AG04449 (cell line): ENCODE data around the gene ZEB2.

Experiments
- CTCF ChIA-PET: fragments of 350-600 bp; formaldehyde crosslinking; extraction: SDS; loops from one replicate; lab custom pipeline; 2021; ENCODE audit warnings: antibody characterized with exemption; lab: Yijun Ruan, JAX
- POLR2A ChIA-PET: fragments of 400-600, 350-600 bp; formaldehyde crosslinking; extraction: SDS; loops from one replicate; lab custom pipeline; 2020; ENCODE audit warnings: antibody characterized with exemption, inconsistent platforms; lab: Yijun Ruan, JAX
- DNase-seq: peaks from one replicate; pipeline ENCODE4 v3.0.0-alpha.2; 2010; ENCODE audit warnings: low read depth, low spot score
- H3K4me3 ChIP-seq: 2 replicates; pipeline ENCODE4 v1.5.1; 2011; ENCODE audit warnings: low read depth, mild to moderate bottlenecking, control low read depth, low read length
- CTCF ChIP-seq: IDR thresholded peaks from one replicate; pipeline ENCODE4 v1.5.1; 2011; ENCODE audit warnings: mild to moderate bottlenecking, moderate library complexity, low read length, control low read depth, inconsistent platforms; ENCODE audit not compliant: insufficient read depth; ENCODE audit errors: missing control alignments

Gene ZEB2

DNA sequence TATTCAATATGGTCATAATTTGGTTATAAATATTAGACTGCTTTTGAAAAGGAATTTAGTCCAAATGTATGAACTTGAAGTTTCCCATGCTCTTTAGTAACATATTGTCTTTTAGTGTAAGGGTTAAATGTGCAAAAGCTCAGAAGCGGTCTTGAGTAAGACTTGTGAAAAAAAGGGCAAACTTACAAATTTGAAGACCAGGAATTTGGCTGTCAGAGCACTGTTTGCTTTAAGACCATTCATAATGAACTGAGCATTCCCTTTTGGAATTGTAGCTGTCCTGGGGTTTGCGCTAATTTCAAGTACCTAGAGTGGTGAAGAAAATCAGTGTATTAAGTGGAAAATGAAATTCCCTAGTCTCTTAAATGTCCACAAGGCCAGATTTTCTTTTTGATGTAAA is 6.9 kb upstream of the ZEB2 start:
- no peak for DNase-seq
- ChIA-PET CTCF (no interaction called here), POLR2A (interaction anchor here (0.6 kb wide), 1 partner anchor 341 kb away, joined by 3 read pairs; no protein-coding TSS in a partner anchor)
- TF ChIP-seq CTCF: no peak
- no peak overlapping the region for H3K4me3 ChIP-seq

GRCh38 chr2:144524118-144525009 is 4.4 kb upstream of the ZEB2 start:
- POLR2A ChIA-PET: interaction anchor here (0.6 to 0.7 kb wide), 2 partner anchors 29 to 1246 kb away, joined by 3 to 4 read pairs; no protein-coding TSS in a partner anchor
- CTCF ChIA-PET: interaction anchor here (1.0 kb wide), 1 partner anchor 15 kb away, joined by 3 read pairs; no protein-coding TSS in a partner anchor
- no peak for TF ChIP-seq CTCF
- H3K4me3 ChIP-seq: peak overlapping the region; percentile 63
- no peak for DNase-seq

GRCh38 chr2:144523596-144524117 is 3.7 kb upstream of the ZEB2 start:
- peak overlapping the region; percentile 63 for H3K4me3 ChIP-seq
- no peak for DNase-seq
- TF ChIP-seq CTCF: no peak
- POLR2A ChIA-PET: interaction anchor here (0.6 to 0.7 kb wide), 2 partner anchors 317 to 1247 kb away, joined by 3 read pairs; no protein-coding TSS in a partner anchor
- CTCF ChIA-PET: interaction anchor here (1.0 kb wide), 1 partner anchor 16 kb away, joined by 3 read pairs; no protein-coding TSS in a partner anchor

DNA sequence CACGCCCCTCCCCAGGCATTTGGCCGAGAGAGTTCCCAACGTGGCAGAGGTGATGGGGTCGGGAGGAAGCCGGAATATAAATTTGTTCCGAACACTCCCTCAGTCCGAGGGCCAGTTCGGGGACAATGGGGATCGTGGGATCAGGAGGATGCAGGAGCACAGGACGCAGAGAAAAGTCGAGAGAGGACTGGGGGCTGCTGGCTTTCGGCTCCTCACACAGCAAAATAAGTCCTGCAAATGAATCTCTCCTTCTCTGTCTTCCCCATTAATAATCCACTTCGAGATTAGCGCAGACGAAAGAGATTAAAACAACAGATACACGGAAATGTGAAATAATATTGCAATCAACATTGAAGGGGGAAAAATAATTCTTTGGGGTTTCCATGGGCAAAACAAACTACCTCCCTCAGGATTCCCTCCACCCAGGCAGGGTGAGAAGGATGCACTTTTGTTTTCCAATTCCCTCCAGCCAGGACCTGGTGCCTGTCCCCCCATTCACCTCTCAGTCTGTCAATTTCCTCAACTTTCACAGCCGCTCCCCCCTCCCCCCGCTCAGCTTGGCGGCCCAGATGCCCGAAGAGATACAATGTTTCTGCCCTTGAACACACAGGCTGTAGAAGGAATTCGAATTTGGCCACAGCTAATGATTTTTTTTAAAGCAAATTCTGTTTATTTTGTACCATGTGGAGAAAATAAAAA is 3.1 kb upstream of the ZEB2 start:
- no peak for DNase-seq
- ChIA-PET POLR2A (interaction anchor here (0.6 kb wide), 1 partner anchor 318 kb away, joined by 3 read pairs; no protein-coding TSS in a partner anchor), CTCF (interaction anchor here (1.0 kb wide), 1 partner anchor 16 kb away, joined by 3 read pairs; no protein-coding TSS in a partner anchor)
- TF ChIP-seq CTCF: no peak
- H3K4me3 ChIP-seq: peak overlapping the region; percentile 63

DNA sequence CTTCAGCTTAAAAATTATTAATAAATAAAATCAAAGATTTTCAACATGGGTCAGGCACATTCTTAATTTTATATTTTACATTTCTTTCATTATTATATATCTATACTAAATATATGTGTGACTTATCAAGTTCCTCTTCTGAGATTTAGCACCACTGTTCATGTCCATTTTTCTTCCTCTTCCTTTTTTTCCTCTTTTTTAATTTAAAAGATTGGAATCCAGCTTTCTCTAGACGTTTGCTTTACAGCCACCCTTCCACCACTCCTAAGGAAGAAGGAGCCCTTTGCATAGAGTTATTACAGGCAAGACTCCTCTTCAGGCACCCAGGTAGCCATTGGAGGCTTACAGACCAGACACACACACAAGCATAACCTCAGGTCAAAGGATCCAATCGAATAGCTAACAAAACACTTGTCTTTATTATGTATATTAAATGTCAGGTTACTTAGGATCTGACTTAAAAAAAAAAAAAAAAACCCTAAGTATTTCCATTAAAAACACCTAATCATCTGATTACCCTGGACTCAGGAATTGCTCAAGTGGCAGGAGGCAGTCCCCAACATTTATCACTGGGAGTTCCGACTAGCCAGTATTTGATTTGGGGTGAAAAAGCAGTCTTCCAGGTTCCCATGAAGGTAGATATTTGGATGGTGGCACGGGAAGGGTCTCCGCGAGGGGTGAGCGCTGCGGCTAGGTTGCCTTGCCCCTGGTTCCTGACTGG is 2.4 kb upstream of the ZEB2 start:
- ChIA-PET CTCF (interaction anchor here (0.7 to 1.7 kb wide), 3 partner anchors 12 to 368 kb away, joined by 3 to 4 read pairs (median 3); no protein-coding TSS in a partner anchor), POLR2A (no interaction called here)
- DNase-seq: no peak
- H3K4me3 ChIP-seq: peak overlapping the region; percentile 63
- TF ChIP-seq CTCF: no peak
